DOHH2 (cell line): ENCODE measurements around the gene UBE2I.

Experiments used
- H3F3A ChIP-seq: fragments of 200-600 bp; sonication (generic), shearing (Covaris generic); 2 replicates; pipeline ENCODE4 v1.6.0; 2016; ENCODE audit warnings: antibody characterized with exemption, mild to moderate bottlenecking; ENCODE audit not compliant: control insufficient read depth, insufficient read depth
- H3K27ac ChIP-seq: fragments of 200-600 bp; sonication (generic); 2 replicates; pipeline ENCODE4 v1.5.1; 2014; ENCODE audit warnings: low read depth, mild to moderate bottlenecking, low read length, moderate library complexity
- H3K27me3 ChIP-seq: fragments of 200-600 bp; sonication (generic); 2 replicates; pipeline ENCODE4 v1.6.1; 2014; ENCODE audit warnings: mild to moderate bottlenecking, low read length, mixed read lengths; ENCODE audit not compliant: control insufficient read depth
- H3K36me3 ChIP-seq: fragments of 200-600 bp; sonication (generic); 2 replicates; pipeline ENCODE4 v1.6.1; 2014; ENCODE audit warnings: mild to moderate bottlenecking, low read length, moderate library complexity, mixed read lengths; ENCODE audit not compliant: control insufficient read depth
- H3K4me1 ChIP-seq: fragments of 200-600 bp; sonication (generic); 2 replicates; pipeline ENCODE4 v1.6.1; 2014; ENCODE audit warnings: mild to moderate bottlenecking, low read length, mixed read lengths; ENCODE audit not compliant: control insufficient read depth
- H3K4me2 ChIP-seq: fragments of 200-600 bp; sonication (generic); 2 replicates; pipeline ENCODE4 v1.6.0; 2014; ENCODE audit warnings: mild to moderate bottlenecking, low read length, moderate library complexity
- H3K4me3 ChIP-seq: fragments of 200-600 bp; sonication (generic); 2 replicates; pipeline ENCODE4 v1.5.1; 2014; ENCODE audit warnings: mild to moderate bottlenecking, low read length, mixed read lengths
- H3K79me2 ChIP-seq: fragments of 200-600 bp; sonication (generic); 2 replicates; pipeline ENCODE4 v1.6.1; 2014; ENCODE audit warnings: mild to moderate bottlenecking, low read length, mixed read lengths; ENCODE audit not compliant: control insufficient read depth
- H3K9me2 ChIP-seq: fragments of 200-600 bp; sonication (generic); replicated peaks from 2 replicates; pipeline ENCODE4 v1.6.1; 2014; ENCODE audit warnings: mild to moderate bottlenecking, low read length, mixed read lengths; ENCODE audit not compliant: control insufficient read depth
- H3K9me3 ChIP-seq: fragments of 200-600 bp; sonication (generic); 2 replicates; pipeline ENCODE4 v1.6.1; 2014; ENCODE audit warnings: antibody characterized with exemption, low read length, mixed read lengths; ENCODE audit not compliant: control insufficient read depth, insufficient read depth
- H4K20me1 ChIP-seq: fragments of 200-600 bp; sonication (generic); 2 replicates; pipeline ENCODE4 v1.6.0; 2014; ENCODE audit warnings: low read depth, mild to moderate bottlenecking, antibody characterized with exemption, low read length, moderate library complexity; ENCODE audit not compliant: control insufficient read depth, insufficient read depth
- EZH2phosphoT487 ChIP-seq: fragments of 200-600 bp; sonication (generic); IDR thresholded peaks from 2 replicates; pipeline ENCODE4 v1.6.1; 2017; ENCODE audit warnings: borderline replicate concordance, mild to moderate bottlenecking, antibody characterized with exemption, low read length, moderate library complexity, mixed read lengths
- TF ChIP-seq, protein P1 (sequence below): fragments of 200-600 bp; sonication (generic); IDR thresholded peaks from one replicate; pipeline ENCODE4 v1.5.1; 2014; ENCODE audit warnings: antibody characterized with exemption, mild to moderate bottlenecking, low read depth, low read length; ENCODE audit not compliant: poor library complexity, severe bottlenecking

Gene UBE2I

DNA sequence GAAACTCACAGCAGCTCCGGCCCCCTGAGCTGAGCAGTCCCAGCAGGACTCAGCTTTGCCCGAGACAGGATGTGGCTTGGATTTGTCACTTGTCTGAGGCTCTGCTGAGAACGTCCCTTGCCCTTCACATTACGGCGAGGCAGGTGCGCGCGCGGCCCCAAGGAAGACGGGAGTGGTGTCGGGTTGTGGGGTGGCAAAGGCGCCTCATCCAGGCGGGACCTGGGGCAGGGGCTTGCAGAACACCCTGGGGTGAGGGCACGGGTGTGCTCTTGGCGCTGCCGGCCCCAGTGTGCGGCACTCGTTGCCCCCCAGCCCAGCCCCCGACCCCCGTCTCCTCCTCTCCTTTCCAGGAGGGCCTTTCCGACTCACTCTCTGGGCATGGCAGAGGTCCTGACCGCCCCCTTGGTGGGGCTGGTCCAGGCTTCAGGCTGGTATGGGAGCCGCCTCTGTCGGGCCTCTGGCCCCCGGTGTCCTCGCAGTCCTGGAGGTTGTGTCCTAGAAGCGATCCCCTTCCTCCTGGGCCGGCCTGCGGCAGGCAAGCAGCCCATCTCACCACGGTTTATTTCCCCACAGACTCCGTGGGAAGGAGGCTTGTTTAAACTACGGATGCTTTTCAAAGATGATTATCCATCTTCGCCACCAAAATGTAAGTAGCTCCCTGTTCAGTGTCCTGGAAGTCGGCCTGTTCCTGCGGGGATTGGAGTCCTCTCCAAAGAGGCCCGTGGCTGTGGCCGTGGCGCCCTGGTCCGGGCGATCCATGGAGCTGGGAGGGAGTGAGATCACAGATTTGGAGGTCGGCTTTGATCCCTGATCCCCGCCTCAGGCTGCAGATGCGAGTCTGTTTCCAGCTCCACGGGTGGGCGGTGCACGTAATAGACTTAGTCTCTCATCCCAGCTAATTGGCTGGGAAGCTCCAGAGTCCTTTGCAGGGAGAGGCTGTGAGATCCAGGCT lies 5.9 kb downstream of the UBE2I start:
- Histone ChIP-seq H3F3A (no peaks in the 10 kb centered on the region; the same call in 1 of the 2 replicates), H3K36me3 (peaks cover 99% of the 10 kb centered on the region), H4K20me1 (peaks cover 46% of the 10 kb centered on the region), H3K4me1 (peaks cover 12% of the 10 kb centered on the region), H3K27ac (no peak overlapping the region), H3K79me2 (peaks cover 85% of the 10 kb centered on the region), H3K9me3 (no peaks in the 10 kb centered on the region), H3K27me3 (no peaks in the 10 kb centered on the region), H3K9me2 (no peaks in the 10 kb centered on the region), H3K4me3 (no peak overlapping the region), H3K4me2 (no peak overlapping the region)
- TF ChIP-seq, protein P1, sequence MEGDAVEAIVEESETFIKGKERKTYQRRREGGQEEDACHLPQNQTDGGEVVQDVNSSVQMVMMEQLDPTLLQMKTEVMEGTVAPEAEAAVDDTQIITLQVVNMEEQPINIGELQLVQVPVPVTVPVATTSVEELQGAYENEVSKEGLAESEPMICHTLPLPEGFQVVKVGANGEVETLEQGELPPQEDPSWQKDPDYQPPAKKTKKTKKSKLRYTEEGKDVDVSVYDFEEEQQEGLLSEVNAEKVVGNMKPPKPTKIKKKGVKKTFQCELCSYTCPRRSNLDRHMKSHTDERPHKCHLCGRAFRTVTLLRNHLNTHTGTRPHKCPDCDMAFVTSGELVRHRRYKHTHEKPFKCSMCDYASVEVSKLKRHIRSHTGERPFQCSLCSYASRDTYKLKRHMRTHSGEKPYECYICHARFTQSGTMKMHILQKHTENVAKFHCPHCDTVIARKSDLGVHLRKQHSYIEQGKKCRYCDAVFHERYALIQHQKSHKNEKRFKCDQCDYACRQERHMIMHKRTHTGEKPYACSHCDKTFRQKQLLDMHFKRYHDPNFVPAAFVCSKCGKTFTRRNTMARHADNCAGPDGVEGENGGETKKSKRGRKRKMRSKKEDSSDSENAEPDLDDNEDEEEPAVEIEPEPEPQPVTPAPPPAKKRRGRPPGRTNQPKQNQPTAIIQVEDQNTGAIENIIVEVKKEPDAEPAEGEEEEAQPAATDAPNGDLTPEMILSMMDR, result no peak
- no peak for TF ChIP-seq EZH2phosphoT487

DNA sequence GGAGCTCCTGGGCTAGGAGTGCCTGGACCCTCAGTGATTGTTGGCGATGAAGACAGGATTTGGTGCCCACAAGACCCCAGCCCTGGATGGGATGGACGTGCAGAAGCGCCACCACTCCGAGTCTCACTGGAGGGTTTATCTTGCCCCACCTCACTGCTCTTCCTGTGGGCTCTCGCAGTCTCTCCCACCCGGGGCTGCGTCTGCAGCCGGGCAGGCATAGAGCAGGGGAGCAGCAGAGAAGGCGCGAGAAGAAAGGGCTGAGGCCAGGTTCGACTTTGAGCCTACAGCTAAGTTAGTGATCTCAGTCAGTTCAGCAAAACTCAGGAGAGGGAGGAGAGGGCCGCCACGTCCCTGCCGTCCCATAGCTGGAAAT lies 6.6 kb downstream of the UBE2I start:
- no peaks in the 10 kb centered on the region for H3K9me3 ChIP-seq
- peaks cover 10% of the 10 kb centered on the region for H3K4me1 ChIP-seq
- no peaks in the 10 kb centered on the region; the same call in 1 of the 2 replicates for H3F3A ChIP-seq
- no peak overlapping the region for H3K4me3 ChIP-seq
- H3K36me3 ChIP-seq, result peaks cover 99% of the 10 kb centered on the region
- H3K27me3 ChIP-seq, result no peaks in the 10 kb centered on the region
- H3K4me2 ChIP-seq, result no peak overlapping the region
- no peaks in the 10 kb centered on the region for H3K9me2 ChIP-seq
- H3K27ac ChIP-seq, result no peak overlapping the region
- peaks cover 78% of the 10 kb centered on the region for H3K79me2 ChIP-seq
- TF ChIP-seq, protein P1, result no peak
- TF ChIP-seq EZH2phosphoT487, result no peak
- H4K20me1 ChIP-seq, result peaks cover 42% of the 10 kb centered on the region

DNA sequence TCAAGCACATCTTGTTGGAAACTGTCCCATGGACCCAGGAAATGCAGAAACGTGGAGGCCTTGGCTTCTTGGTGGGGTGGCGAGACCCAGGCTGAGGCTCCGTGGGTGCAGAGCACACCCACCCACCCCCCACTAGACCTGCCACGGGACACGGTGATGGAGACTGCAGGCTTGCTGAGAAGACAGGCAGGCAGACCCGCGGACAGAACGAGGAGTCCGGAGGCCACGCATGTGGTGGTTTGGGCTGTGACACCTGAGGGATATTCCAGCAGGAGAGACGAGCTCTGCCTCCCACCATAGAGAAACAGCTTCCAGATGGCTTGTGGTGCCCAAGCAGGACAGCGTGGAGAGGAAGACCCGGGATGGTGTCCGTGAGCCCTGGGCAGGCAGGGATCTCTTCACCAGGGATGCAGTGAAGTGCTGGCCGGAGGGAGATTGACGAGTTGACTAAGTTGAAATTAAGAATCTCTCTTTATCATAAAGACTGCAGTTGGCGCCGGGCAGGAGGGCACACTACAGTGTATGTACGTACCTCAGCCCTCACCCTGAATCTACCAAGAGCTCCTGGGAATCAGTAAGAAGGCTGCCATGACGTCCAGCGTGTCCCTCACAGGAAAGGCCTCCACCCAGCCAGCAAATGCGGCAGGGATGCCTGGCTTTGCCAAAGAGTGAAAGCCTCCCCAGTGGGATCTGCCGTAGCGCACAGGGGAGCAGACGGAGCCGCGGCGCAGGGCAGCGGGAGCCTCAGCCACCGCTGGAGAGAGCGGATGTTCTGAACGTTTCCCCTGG lies 8.2 kb downstream of the UBE2I start:
- Histone ChIP-seq H3K4me1 (no peaks in the 10 kb centered on the region), H3K9me3 (no peaks in the 10 kb centered on the region), H3K4me2 (no peak overlapping the region), H3K27me3 (no peaks in the 10 kb centered on the region), H3K4me3 (no peak overlapping the region), H3K9me2 (no peaks in the 10 kb centered on the region), H3F3A (no peaks in the 10 kb centered on the region; the same call in 1 of the 2 replicates), H3K36me3 (peaks cover 90% of the 10 kb centered on the region), H3K27ac (no peak overlapping the region), H4K20me1 (peaks cover 25% of the 10 kb centered on the region), H3K79me2 (peaks cover 62% of the 10 kb centered on the region)
- TF ChIP-seq EZH2phosphoT487, result no peak
- TF ChIP-seq, protein P1, result no peak
